HEK293T (cell line): ENCODE measurements around the gene GLUD2.
"Not testable (repeated sequence)": the region's sequence is repeated elsewhere in the genome, so short reads cannot be mapped to it uniquely, and the experiment has no call there.

Experiments used
- CTCF ChIA-PET: fragments of 350-600 bp; formaldehyde crosslinking; extraction: SDS; loops from one replicate; lab custom pipeline; 2021; ENCODE audit warnings: antibody characterized with exemption, inconsistent platforms; lab: Yijun Ruan, JAX
- POLR2A ChIA-PET: fragments of 350-600 bp; formaldehyde crosslinking; extraction: SDS; loops from one replicate; lab custom pipeline; 2020; ENCODE audit warnings: antibody characterized with exemption, inconsistent platforms; lab: Yijun Ruan, JAX
- DNase-seq: peaks from one replicate; pipeline ENCODE4 v3.0.0; 2012; ENCODE audit warnings: mixed read lengths; ENCODE audit errors: extremely low spot score
- ARNT ChIP-seq: fragments of 450-650 bp; IDR thresholded peaks from 2 replicates; pipeline ENCODE4 v1.6.1; 2017; ENCODE audit warnings: mild to moderate bottlenecking
- BHLHE40 ChIP-seq: fragments of 450-650 bp; IDR thresholded peaks from 2 replicates; pipeline ENCODE4 v1.6.1; 2016; ENCODE audit warnings: mild to moderate bottlenecking, moderate library complexity, borderline replicate concordance
- CTBP1 ChIP-seq: fragments of 450-650 bp; IDR thresholded peaks from 2 replicates; pipeline ENCODE4 v1.6.1; 2016; ENCODE audit warnings: borderline replicate concordance
- ELF4 ChIP-seq: fragments of 450-650 bp; IDR thresholded peaks from 2 replicates; pipeline ENCODE4 v1.6.1; 2017; ENCODE audit warnings: antibody characterized with exemption
- FOXA1 ChIP-seq: fragments of 450-650 bp; IDR thresholded peaks from 2 replicates; pipeline ENCODE4 v1.6.1; 2016; ENCODE audit warnings: mild to moderate bottlenecking
- FOXK2 ChIP-seq: fragments of 450-650 bp; IDR thresholded peaks from 2 replicates; pipeline ENCODE4 v1.6.1; 2016; ENCODE audit warnings: mild to moderate bottlenecking
- FOXM1 ChIP-seq: fragments of 450-650 bp; IDR thresholded peaks from 2 replicates; pipeline ENCODE4 v1.6.1; 2017; ENCODE audit warnings: mild to moderate bottlenecking, borderline replicate concordance
- HDGF ChIP-seq: fragments of 450-650 bp; IDR thresholded peaks from 2 replicates; pipeline ENCODE4 v1.6.1; 2017; ENCODE audit warnings: antibody characterized with exemption, borderline replicate concordance
- L3MBTL2 ChIP-seq: fragments of 450-650 bp; conservative IDR thresholded peaks from 2 replicates; pipeline ENCODE4 v1.6.1; 2016; ENCODE audit warnings: mild to moderate bottlenecking
- LEF1 ChIP-seq: fragments of 450-650 bp; IDR thresholded peaks from 2 replicates; pipeline ENCODE4 v1.6.1; 2017; ENCODE audit warnings: mild to moderate bottlenecking, borderline replicate concordance
- NFRKB ChIP-seq: fragments of 450-650 bp; IDR thresholded peaks from 2 replicates; pipeline ENCODE4 v1.6.1; 2016; ENCODE audit warnings: mild to moderate bottlenecking, moderate library complexity
- PKNOX1 ChIP-seq: fragments of 450-650 bp; IDR thresholded peaks from 2 replicates; pipeline ENCODE4 v1.6.1; 2016
- SP1 ChIP-seq: fragments of 450-650 bp; IDR thresholded peaks from 2 replicates; pipeline ENCODE4 v1.6.1; 2017
- SUZ12 ChIP-seq: fragments of 450-650 bp; IDR thresholded peaks from 2 replicates; pipeline ENCODE4 v1.6.1; 2016; ENCODE audit warnings: mild to moderate bottlenecking
- TARDBP ChIP-seq: fragments of 450-650 bp; IDR thresholded peaks from 2 replicates; pipeline ENCODE4 v1.6.1; 2016
- ZNF384 ChIP-seq: fragments of 450-650 bp; IDR thresholded peaks from 2 replicates; pipeline ENCODE4 v1.6.1; 2016

Gene GLUD2

GRCh38 chrX:121047441-121048419 lies at the start of gene GLUD2:
Gene GLUD2 (plus strand): TSS chrX:121047610. CDS start chrX:121047685, 75 bp downstream.
- peak; percentile 63 for DNase-seq
- TF ChIP-seq L3MBTL2 (peak; percentile 41; the same call in 1 of the 2 replicates), LEF1 (0 out of 2 replicates have a peak, but pooled peaks have one; percentile 17)
- POLR2A ChIA-PET, CTCF ChIA-PET: not testable (repeated sequence)

DNA sequence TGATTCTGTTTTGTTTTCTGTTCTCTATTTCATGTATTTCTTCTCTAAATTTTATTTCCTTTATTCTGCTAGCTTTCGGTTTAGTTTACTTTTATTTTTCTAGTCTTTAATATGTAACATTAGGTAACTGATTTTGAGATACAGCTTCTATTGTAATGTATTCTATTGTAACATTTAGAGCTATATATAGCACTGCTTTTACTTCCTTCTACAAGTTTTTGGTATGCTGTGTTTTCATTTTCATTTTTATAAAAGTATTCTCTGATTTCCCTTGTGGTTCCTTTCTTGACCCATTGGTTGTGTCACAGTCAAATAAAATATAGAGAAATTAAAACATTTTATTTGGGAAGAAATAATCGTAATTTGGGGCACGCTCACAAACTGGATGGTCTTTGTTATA lies 48.0 kb upstream of the GLUD2 start:
- POLR2A ChIA-PET = no interaction called here
- CTCF ChIA-PET = no interaction called here
- TF ChIP-seq FOXK2 (no peak), PKNOX1 (no peak), ZNF384 (no peak)
- no peak for DNase-seq

DNA sequence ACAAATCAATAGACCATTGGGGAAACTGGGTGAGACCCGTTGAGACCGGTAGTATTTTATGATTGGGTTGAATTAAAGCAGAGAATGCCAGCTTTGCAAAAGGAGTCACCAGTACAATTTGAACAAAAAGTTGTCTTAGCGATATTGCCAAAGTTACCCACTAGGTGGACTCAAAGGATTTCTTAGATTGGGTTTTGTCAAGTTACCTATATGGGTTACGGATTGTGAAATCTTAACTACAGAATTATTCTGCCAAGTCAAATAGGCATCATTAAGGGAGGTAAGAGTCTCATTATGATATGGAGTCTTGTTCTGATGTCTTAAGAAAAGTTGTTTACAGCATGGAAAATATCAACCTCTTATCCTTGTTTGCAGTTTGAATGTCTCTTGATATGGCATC lies 46.8 kb upstream of the GLUD2 start:
- DNase-seq = peak; percentile 17
- POLR2A ChIA-PET = no interaction called here
- CTCF ChIA-PET = no interaction called here
- TF ChIP-seq FOXK2 (no peak), ARNT (no peak), NFRKB (no peak), SUZ12 (no peak), BHLHE40 (no peak), ZNF384 (no peak), TARDBP (no peak), HDGF (no peak), FOXM1 (no peak), LEF1 (no peak), PKNOX1 (no peak), ELF4 (no peak), FOXA1 (no peak), L3MBTL2 (no peak), CTBP1 (no peak), SP1 (no peak)

DNA sequence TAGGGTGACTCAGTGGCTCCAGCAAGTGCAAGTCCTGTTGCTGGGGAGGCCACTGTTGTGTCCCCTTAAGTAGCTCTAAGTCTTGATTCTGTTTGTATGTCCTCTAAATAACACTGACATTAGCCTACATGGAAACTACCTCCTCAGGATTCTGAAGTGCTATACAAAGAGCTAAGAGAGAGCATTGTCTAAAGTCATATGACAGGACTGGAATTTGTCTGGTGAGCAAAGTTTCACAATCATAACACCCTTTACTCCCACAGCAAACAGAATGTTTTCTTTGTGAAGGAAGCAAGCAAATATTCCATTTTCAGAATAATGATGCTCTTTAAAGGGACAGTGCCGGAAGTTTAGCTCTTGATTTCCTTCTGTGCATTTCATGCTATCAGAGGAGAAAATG lies 38.5 kb upstream of the GLUD2 start:
- CTCF ChIA-PET = no interaction called here

DNA sequence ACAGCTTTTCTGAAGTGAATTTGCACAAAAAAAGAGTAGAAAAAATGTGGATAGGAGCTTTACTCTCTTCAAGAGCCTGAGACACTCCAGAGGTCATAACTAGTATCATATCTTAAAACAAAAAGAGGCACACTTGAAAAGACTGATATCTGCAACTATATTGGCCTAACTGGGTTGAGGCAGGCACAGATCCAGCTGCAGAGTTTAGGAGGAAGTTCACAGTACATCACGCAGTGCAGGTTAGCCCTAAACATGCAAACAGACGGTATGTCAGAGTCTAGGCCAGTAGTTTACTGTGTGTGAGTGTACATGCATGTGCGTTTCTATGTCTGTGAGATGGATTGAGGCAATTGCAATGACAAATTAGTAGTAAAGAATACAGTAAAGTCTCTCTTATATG lies 37.6 kb upstream of the GLUD2 start:
- ChIA-PET CTCF (no interaction called here), POLR2A (no interaction called here)
- TF ChIP-seq HDGF (no peak), FOXA1 (no peak), TARDBP (no peak), FOXK2 (no peak), ZNF384 (no peak), FOXM1 (no peak), LEF1 (no peak), SP1 (no peak), PKNOX1 (no peak), SUZ12 (no peak), BHLHE40 (no peak), CTBP1 (no peak), ARNT (no peak), L3MBTL2 (no peak)
- no peak for DNase-seq

More for the DNA sequence above, 38.5 kb upstream of the GLUD2 start:
- TF ChIP-seq FOXK2 = no peak
- no peak for TF ChIP-seq L3MBTL2
- DNase-seq = no peak
- POLR2A ChIA-PET = no interaction called here

DNA sequence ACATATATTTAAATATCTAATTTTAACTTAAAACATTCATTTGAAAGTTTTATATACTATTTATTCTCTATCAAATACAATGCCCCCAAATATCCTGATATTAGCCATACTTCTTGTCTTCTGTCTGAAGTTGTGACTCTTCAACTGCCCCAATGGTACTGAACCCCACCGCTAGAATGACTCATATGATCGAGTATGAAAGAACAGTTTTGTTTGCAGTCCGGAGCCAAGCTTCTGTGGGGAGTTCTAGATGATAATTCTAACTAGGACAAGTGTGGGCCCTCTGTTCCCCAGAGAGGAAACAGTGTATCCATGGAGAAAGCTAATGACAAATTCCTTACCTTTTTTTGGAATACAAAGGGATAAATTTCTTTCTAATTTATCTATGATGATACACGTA lies 37.2 kb upstream of the GLUD2 start:
- DNase-seq = no peak
- CTCF ChIA-PET = no interaction called here
- POLR2A ChIA-PET = no interaction called here
- TF ChIP-seq ELF4 (no peak), L3MBTL2 (no peak), TARDBP (no peak), PKNOX1 (no peak), FOXA1 (no peak), FOXK2 (no peak), SP1 (no peak), ZNF384 (no peak), ARNT (no peak)
